Keratinocyte (primary cell): ENCODE data around the gene PLPPR1. TPM values are rescaled to one million over a fixed set of nuclear protein-coding genes. Genes with fewer than 3 reads are reported as not detected.

ENCODE experiments used
- DNase-seq: peaks from one replicate; pipeline ENCODE4 v3.0.0-alpha.2; 2011; ENCODE audit warnings: low read depth, missing footprints, low spot score
- FAIRE-seq: peaks from 2 replicates; lab custom pipeline; 2011; peaks lifted over from hg19 to GRCh38; lab: Jason Lieb, UNC
- H2AFZ ChIP-seq: 2 replicates; pipeline ENCODE4 v1.6.0; 2012; ENCODE audit warnings: low read length, control low read depth, inconsistent platforms; ENCODE audit not compliant: control insufficient read depth
- H3K27ac ChIP-seq: 2 replicates; pipeline ENCODE4 v1.5.1; 2011; ENCODE audit warnings: low read length; ENCODE audit not compliant: control insufficient read depth, insufficient read depth
- H3K27me3 ChIP-seq: 3 replicates; pipeline ENCODE4 v1.6.0; 2011; ENCODE audit warnings: low read length; ENCODE audit not compliant: control insufficient read depth, insufficient read depth; ENCODE audit errors: extremely low read depth
- H3K36me3 ChIP-seq, 2 experiments: 2 replicates in 1 of 2; 3 replicates in 1 of 2; pipeline ENCODE4 v1.5.1; 2011; ENCODE audit warnings: low read length in 2 of 2, mild to moderate bottlenecking in 1 of 2; ENCODE audit not compliant: control insufficient read depth in 2 of 2, insufficient read depth in 2 of 2; ENCODE audit errors: extremely low read depth in 1 of 2
- H3K4me1 ChIP-seq: 3 replicates; pipeline ENCODE4 v1.5.1; 2011; ENCODE audit warnings: low read length; ENCODE audit not compliant: control insufficient read depth, insufficient read depth; ENCODE audit errors: extremely low read depth
- H3K4me2 ChIP-seq: 3 replicates; pipeline ENCODE4 v1.6.0; 2011; ENCODE audit warnings: low read depth, low read length; ENCODE audit not compliant: control insufficient read depth, insufficient read depth; ENCODE audit errors: extremely low read depth
- H3K4me3 ChIP-seq, 3 experiments: fragments of 200-600 bp in 1 of 3; sonication (generic) in 1 of 3; 2 replicates in 2 of 3; 3 replicates in 1 of 3; pipeline ENCODE4 v1.5.1; 2011 to 2016; ENCODE audit warnings: low read length in 3 of 3, mild to moderate bottlenecking in 3 of 3, control low read depth in 2 of 3, inconsistent platforms in 1 of 3, low read depth in 1 of 3, mixed read lengths in 1 of 3, mixed run types in 1 of 3, moderate library complexity in 1 of 3; ENCODE audit not compliant: control insufficient read depth in 2 of 3, insufficient read depth in 2 of 3; ENCODE audit errors: extremely low read depth in 1 of 3
- H3K79me2 ChIP-seq: 2 replicates; pipeline ENCODE4 v1.6.0; 2012; ENCODE audit warnings: low read length; ENCODE audit not compliant: control insufficient read depth, insufficient read depth
- H3K9ac ChIP-seq: 3 replicates; pipeline ENCODE4 v1.6.0; 2011; ENCODE audit warnings: low read length; ENCODE audit not compliant: control insufficient read depth, insufficient read depth; ENCODE audit errors: extremely low read depth
- H3K9me1 ChIP-seq: 3 replicates; pipeline ENCODE4 v1.6.0; 2011; ENCODE audit warnings: low read length; ENCODE audit not compliant: control insufficient read depth, insufficient read depth; ENCODE audit errors: extremely low read depth
- H3K9me3 ChIP-seq: 2 replicates; pipeline ENCODE4 v1.5.1; 2012; ENCODE audit warnings: low read depth, low read length; ENCODE audit not compliant: control insufficient read depth
- H4K20me1 ChIP-seq: 3 replicates; pipeline ENCODE4 v1.6.0; 2011; ENCODE audit warnings: low read length; ENCODE audit not compliant: control insufficient read depth, insufficient read depth; ENCODE audit errors: extremely low read depth
- EZH2 ChIP-seq: IDR thresholded peaks from one replicate; pipeline ENCODE4 v1.6.1; 2012; ENCODE audit warnings: inconsistent platforms, mild to moderate bottlenecking, low read length, moderate library complexity
- dilution Hi-C: fragments of 300-500 bp; cut with MboI; formaldehyde crosslinking; loops from one replicate; pipeline ENCODE4 v1.7.0; 2020; ENCODE audit warnings: low sequenced_read_pairs; ENCODE audit not compliant: extremely low pct_ligation_motif_present
- polyA plus RNA-seq, 5 experiments: library from polyadenylated mRNA; depleted of rRNA in 3 of 5; stranded (reverse) in 3 of 5; stranded (forward) in 1 of 5; unstranded in 1 of 5; fragments of >200 nt; gene quantifications; 1 replicate in 1 of 5; 2 replicates in 3 of 5; 3 replicates in 1 of 5; pipeline versions ENCODE4 v1.2.1 to v1.2.3, GENCODE V29; 2011 to 2012; ENCODE audit warnings: missing spikeins in 2 of 5, low read depth in 1 of 5, low replicate concordance in 1 of 5
- TF ChIP-seq, protein P1 (sequence below), 3 experiments: IDR thresholded peaks in 1 of 3; conservative IDR thresholded peaks in 1 of 3; optimal IDR thresholded peaks in 1 of 3; 2 replicates in 2 of 3; 3 replicates in 1 of 3; pipeline versions ENCODE3 to v1.5.1; 2011; ENCODE audit warnings: low read length in 3 of 3, mild to moderate bottlenecking in 3 of 3, moderate library complexity in 2 of 3, control low read depth in 1 of 3, inconsistent platforms in 1 of 3; ENCODE audit not compliant: insufficient read depth in 2 of 3; ENCODE audit errors: extremely low read depth in 1 of 3

Gene PLPPR1
- polyA plus RNA-seq, 1 donor (not counting 4 experiments of a cell fraction or from before 2014, with no cell fraction given): not detected

- Histone ChIP-seq H2AFZ (no peak overlapping the region), H3K79me2 (no peaks in the 10 kb centered on the region), H3K27me3 (no peaks in the 10 kb centered on the region), H4K20me1 (no peaks in the 10 kb centered on the region), H3K27ac (no peak overlapping the region), H3K9me3 (no peaks in the 10 kb centered on the region), H3K4me1 (no peaks in the 10 kb centered on the region), H3K9ac (no peak overlapping the region), H3K36me3 (no peaks in the 10 kb centered on the region), H3K4me2 (no peak overlapping the region), H3K4me3 (no peak overlapping the region), H3K9me1 (no peaks in the 10 kb centered on the region)
- no peak for DNase-seq
- dilution Hi-C loops: no loop called here
- FAIRE-seq: no peak
- TF ChIP-seq EZH2: no peak
- TF ChIP-seq, protein P1, sequence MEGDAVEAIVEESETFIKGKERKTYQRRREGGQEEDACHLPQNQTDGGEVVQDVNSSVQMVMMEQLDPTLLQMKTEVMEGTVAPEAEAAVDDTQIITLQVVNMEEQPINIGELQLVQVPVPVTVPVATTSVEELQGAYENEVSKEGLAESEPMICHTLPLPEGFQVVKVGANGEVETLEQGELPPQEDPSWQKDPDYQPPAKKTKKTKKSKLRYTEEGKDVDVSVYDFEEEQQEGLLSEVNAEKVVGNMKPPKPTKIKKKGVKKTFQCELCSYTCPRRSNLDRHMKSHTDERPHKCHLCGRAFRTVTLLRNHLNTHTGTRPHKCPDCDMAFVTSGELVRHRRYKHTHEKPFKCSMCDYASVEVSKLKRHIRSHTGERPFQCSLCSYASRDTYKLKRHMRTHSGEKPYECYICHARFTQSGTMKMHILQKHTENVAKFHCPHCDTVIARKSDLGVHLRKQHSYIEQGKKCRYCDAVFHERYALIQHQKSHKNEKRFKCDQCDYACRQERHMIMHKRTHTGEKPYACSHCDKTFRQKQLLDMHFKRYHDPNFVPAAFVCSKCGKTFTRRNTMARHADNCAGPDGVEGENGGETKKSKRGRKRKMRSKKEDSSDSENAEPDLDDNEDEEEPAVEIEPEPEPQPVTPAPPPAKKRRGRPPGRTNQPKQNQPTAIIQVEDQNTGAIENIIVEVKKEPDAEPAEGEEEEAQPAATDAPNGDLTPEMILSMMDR (optimal IDR thresholded peaks at IDR 0.05 in 1 of 3, IDR thresholded peaks at IDR 0.05 in 1 of 3, conservative IDR thresholded peaks at IDR 0.05 in 1 of 3; ENCODE audit: extremely low read depth in 1 of 3, insufficient read depth in 2 of 3, low read length in 3 of 3): no peak
Measured at GRCh38 chr9:101354143-101354764, 325.7 kb downstream of the PLPPR1 start.

DNA sequence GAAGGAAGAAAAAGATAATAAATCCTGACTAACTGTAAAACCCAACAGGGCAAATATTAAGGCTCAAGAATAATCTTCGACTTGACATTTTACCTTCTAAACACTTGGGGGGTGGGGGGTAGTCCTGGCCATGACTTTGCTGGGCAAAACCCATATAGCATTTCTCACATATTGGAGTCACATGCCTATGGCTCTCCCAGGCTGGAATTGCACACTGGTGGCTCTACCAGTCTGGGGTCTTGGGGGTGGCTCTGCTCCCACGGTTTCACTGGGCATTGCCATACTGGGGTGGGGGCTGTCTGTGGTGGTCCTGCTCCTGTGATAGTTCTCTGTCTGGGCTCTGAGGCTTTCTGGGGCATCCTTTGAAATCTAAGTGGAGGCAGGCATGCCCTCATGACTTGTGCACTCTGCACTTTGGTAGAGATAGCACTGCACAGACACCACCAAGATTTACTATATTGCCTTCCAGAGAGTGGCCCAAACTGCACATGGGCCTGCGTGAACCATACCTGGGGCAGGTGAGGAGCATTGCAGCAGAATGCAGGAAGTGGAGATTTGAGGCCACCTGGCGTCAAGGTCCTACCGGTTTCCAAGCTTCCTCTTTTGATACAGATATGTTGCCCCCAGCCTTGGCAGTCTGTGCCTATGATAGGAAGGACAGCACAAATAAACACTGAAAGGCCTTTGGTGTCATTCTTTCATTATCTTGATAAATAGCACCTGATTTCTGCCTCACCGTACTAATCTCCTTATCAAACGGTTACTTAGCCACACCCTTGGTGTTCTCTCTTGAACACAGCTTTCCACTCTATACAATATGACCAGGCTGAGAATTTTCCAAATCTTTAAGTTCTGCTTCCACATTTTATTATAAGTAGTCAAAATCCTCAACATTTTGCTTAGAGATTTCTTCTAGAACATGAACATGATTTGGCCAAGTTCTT is 326.5 kb downstream of the PLPPR1 start:
- Histone ChIP-seq H3K4me2 (no peak overlapping the region), H4K20me1 (no peaks in the 10 kb centered on the region), H3K4me1 (no peaks in the 10 kb centered on the region), H3K9me1 (no peaks in the 10 kb centered on the region), H3K9ac (no peak overlapping the region), H3K9me3 (no peaks in the 10 kb centered on the region), H3K36me3 (no peaks in the 10 kb centered on the region), H2AFZ (no peak overlapping the region), H3K27ac (no peak overlapping the region), H3K27me3 (no peaks in the 10 kb centered on the region), H3K4me3 (no peak overlapping the region), H3K79me2 (no peaks in the 10 kb centered on the region)
- DNase-seq: no peak
- dilution Hi-C loops: no loop called here
- no peak for FAIRE-seq
- TF ChIP-seq EZH2: no peak
- TF ChIP-seq, protein P1 (optimal IDR thresholded peaks at IDR 0.05 in 1 of 3, IDR thresholded peaks at IDR 0.05 in 1 of 3, conservative IDR thresholded peaks at IDR 0.05 in 1 of 3; ENCODE audit: extremely low read depth in 1 of 3, insufficient read depth in 2 of 3, low read length in 3 of 3): no peak
